ENCODE data around the gene PLEK.

Gene PLEK

DNA sequence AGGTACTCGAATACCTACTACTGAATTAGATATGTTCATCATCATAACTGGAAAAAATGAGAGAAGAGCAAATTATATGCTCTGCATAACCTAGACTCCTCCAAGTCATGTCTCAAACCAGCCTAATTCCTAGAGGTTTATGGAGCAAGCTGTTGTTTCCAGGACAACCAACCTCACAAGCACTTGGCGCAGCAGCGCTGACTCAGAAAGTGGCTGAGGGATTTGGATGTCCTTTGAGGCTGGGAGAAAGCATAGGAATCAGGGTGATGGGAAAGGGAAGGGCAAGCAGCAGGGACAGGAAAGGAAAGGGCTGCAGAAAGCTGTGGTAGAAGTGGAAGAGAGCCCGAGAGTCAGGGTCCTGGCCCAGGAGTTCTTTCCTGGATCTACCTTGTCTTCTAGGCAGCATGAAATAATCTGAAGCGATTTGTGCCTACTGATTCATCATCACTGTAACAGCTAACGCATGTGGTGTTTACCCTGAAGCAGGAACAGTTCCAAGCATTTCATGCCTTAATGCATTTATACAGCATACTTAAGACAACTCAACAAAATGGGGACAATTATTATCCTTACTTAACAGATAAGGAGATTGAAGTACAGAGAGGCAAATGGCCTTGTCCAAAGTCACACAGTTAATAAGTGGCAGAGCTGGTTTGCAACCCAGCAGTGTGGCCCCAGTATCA lies 3.7 kb downstream of the PLEK start:
- no peak overlapping the region for H3K4me3 Mint-ChIP-seq
- no peaks in the 10 kb centered on the region for H3K36me3 Mint-ChIP-seq (ENCODE audit: low read depth)
- no peaks in the 10 kb centered on the region for H3K9me3 Mint-ChIP-seq
- peak overlapping the region; percentile 4 to 26 (median 18) for H3K27ac Mint-ChIP-seq
- peaks cover 5% of the 10 kb centered on the region for H3K4me1 Mint-ChIP-seq
- peaks cover 12% of the 10 kb centered on the region for H3K27me3 Mint-ChIP-seq (ENCODE audit: low read depth)
- TF ChIP-seq, protein P1, sequence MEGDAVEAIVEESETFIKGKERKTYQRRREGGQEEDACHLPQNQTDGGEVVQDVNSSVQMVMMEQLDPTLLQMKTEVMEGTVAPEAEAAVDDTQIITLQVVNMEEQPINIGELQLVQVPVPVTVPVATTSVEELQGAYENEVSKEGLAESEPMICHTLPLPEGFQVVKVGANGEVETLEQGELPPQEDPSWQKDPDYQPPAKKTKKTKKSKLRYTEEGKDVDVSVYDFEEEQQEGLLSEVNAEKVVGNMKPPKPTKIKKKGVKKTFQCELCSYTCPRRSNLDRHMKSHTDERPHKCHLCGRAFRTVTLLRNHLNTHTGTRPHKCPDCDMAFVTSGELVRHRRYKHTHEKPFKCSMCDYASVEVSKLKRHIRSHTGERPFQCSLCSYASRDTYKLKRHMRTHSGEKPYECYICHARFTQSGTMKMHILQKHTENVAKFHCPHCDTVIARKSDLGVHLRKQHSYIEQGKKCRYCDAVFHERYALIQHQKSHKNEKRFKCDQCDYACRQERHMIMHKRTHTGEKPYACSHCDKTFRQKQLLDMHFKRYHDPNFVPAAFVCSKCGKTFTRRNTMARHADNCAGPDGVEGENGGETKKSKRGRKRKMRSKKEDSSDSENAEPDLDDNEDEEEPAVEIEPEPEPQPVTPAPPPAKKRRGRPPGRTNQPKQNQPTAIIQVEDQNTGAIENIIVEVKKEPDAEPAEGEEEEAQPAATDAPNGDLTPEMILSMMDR (IDR thresholded peaks at IDR 0.05; ENCODE audit: unreplicated experiment in 3 of 3), result no peak

DNA sequence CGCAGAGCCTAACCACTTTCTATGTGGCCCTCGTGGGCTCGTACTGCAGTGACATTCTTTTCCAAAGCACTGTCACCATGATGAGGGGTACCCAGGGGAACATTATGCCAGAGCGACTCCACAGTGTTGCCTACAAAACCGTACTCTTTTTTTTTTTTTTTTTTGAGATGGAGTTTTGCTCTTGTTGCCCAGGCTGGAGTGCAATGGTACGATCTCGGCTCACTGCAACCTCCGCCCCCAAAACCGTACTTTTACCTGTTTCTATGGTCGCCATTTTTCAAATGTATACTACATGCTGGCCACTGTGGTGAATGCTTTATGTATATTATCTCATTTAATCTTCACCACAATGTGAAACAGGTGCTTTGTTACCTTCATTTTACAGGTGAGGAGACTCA lies 4.3 kb downstream of the PLEK start:
- peaks cover 12% of the 10 kb centered on the region for H3K27me3 Mint-ChIP-seq (ENCODE audit: low read depth)
- no peaks in the 10 kb centered on the region for H3K9me3 Mint-ChIP-seq
- H3K36me3 Mint-ChIP-seq (ENCODE audit: low read depth), result no peaks in the 10 kb centered on the region
- no peak overlapping the region for H3K4me3 Mint-ChIP-seq
- TF ChIP-seq, protein P1 (IDR thresholded peaks at IDR 0.05; ENCODE audit: unreplicated experiment in 3 of 3), result no peak
- peaks cover 5% of the 10 kb centered on the region for H3K4me1 Mint-ChIP-seq
- H3K27ac Mint-ChIP-seq, result no peak overlapping the region

DNA sequence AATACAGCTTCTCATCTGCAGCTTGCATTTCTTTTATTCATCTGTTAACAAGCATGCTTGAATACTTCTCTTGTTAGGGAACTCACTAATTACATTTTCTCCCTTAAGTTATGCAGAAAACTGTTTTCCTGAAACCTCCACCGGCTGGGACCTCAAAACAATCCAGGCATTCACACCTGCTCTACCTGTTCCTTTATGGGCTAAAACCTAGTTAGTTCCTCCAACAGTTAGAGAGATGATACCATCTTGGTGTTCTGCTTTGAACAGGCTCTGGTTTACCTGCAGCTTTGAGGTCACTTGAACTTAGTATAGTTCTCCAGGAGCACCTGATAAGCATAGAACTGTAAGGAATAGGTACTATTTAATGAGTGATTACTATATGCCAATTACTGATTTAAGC lies 6.1 kb downstream of the PLEK start:
- Mint-ChIP-seq H3K9me3 (no peaks in the 10 kb centered on the region), H3K27me3 (ENCODE audit: low read depth) (peaks cover 6% of the 10 kb centered on the region), H3K4me3 (no peak overlapping the region), H3K27ac (no peak overlapping the region), H3K4me1 (peaks cover 5% of the 10 kb centered on the region), H3K36me3 (ENCODE audit: low read depth) (no peaks in the 10 kb centered on the region)
- TF ChIP-seq, protein P1 (IDR thresholded peaks at IDR 0.05; ENCODE audit: unreplicated experiment in 3 of 3), result no peak

DNA sequence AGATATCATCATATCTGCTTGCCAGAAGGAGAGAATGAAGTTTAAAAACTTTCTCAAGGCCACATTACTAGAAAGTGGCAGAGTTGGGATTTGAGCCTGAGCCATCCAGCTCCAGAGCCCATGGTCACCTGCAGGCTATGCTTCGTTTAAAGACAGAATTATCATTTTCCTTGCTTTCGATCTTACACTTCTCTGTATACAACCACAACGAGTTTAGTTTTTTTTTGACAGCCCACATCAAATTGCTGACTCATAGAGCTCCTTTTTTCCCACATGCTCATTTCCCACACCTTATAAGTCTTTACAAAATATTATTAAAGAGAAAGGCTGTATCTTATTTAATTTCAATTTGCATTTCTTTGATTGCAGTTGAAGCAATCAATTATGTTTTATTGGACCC lies 6.5 kb downstream of the PLEK start:
- peaks cover 5% of the 10 kb centered on the region for H3K4me1 Mint-ChIP-seq
- no peaks in the 10 kb centered on the region for H3K9me3 Mint-ChIP-seq
- TF ChIP-seq, protein P1 (IDR thresholded peaks at IDR 0.05; ENCODE audit: unreplicated experiment in 3 of 3), result no peak
- H3K27ac Mint-ChIP-seq, result no peak overlapping the region
- H3K36me3 Mint-ChIP-seq (ENCODE audit: low read depth), result no peaks in the 10 kb centered on the region
- no peak overlapping the region for H3K4me3 Mint-ChIP-seq
- peaks cover 6% of the 10 kb centered on the region for H3K27me3 Mint-ChIP-seq (ENCODE audit: low read depth)

DNA sequence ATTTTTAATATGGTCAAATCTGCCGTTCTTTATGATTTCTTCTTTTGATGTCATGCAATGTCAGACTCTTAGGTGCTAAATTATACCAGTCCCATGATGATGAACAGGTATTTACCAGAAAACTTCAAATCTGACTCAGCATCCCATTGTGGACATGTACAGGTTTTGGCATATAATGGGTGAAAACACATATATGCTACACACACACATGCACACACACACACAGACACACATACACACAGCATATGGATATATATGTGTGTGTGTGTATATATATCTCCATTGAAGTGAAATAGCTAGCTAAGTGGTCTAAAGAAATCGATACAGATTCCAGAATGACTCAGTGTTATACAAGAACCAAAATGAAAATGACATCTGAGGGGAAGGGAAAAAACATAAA lies 7.4 kb downstream of the PLEK start:
- no peak overlapping the region for H3K27ac Mint-ChIP-seq
- H3K9me3 Mint-ChIP-seq, result no peaks in the 10 kb centered on the region
- TF ChIP-seq, protein P1 (IDR thresholded peaks at IDR 0.05; ENCODE audit: unreplicated experiment in 3 of 3), result no peak
- H3K4me1 Mint-ChIP-seq, result peaks cover 5% of the 10 kb centered on the region
- no peaks in the 10 kb centered on the region for H3K36me3 Mint-ChIP-seq (ENCODE audit: low read depth)
- H3K4me3 Mint-ChIP-seq, result no peak overlapping the region
- peaks cover 6% of the 10 kb centered on the region for H3K27me3 Mint-ChIP-seq (ENCODE audit: low read depth)

DNA sequence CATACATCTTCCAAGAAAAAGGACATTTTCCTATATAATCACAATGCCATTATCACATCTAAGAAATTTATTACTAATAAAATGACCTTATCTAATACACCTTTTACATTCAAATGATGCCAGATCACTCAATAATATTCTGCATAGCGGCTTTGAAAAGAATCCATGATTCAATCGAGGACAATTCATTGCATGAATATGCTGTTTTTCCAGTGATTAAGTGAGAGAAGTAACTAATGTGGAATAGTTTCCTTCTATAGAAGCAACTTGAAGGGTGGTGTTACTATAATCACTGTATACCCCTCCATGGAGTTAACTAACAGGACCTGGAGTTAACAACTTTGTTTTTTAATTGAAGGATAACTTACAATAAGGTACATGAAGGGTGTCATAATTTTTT lies 9.1 kb downstream of the PLEK start:
- Mint-ChIP-seq H3K4me3 (no peak overlapping the region), H3K36me3 (ENCODE audit: low read depth) (no peaks in the 10 kb centered on the region), H3K4me1 (no peaks in the 10 kb centered on the region), H3K27me3 (ENCODE audit: low read depth) (no peaks in the 10 kb centered on the region), H3K9me3 (no peaks in the 10 kb centered on the region), H3K27ac (no peak overlapping the region)
- TF ChIP-seq, protein P1 (IDR thresholded peaks at IDR 0.05; ENCODE audit: unreplicated experiment in 3 of 3), result no peak
